Glutamatergic neuron (in vitro differentiated cells): ENCODE measurements around the gene RASGEF1B. TPM values are rescaled to one million over a fixed set of nuclear protein-coding genes. Genes with fewer than 3 reads are reported as not detected.

Experiments
- DNase-seq: peaks from one replicate; pipeline ENCODE4 v3.0.0; 2022
- H3K27ac Mint-ChIP-seq: one replicate; pipeline ENCODE4 v1.8.0; 2020; ENCODE audit warnings: mild to moderate bottlenecking, mixed read lengths, inconsistent platforms; ENCODE audit not compliant: unreplicated experiment
- H3K27me3 Mint-ChIP-seq: one replicate; pipeline ENCODE4 v1.8.0; 2020; ENCODE audit warnings: mild to moderate bottlenecking, moderate library complexity, mixed read lengths, inconsistent platforms; ENCODE audit not compliant: unreplicated experiment
- H3K36me3 Mint-ChIP-seq: one replicate; pipeline ENCODE4 v1.8.0; 2020; ENCODE audit warnings: mild to moderate bottlenecking, mixed read lengths, inconsistent platforms; ENCODE audit not compliant: unreplicated experiment
- H3K4me1 Mint-ChIP-seq: one replicate; pipeline ENCODE4 v1.8.0; 2020; ENCODE audit warnings: mild to moderate bottlenecking, low read depth, mixed read lengths, inconsistent platforms; ENCODE audit not compliant: unreplicated experiment
- H3K4me3 Mint-ChIP-seq: one replicate; pipeline ENCODE4 v1.8.0; 2020; ENCODE audit warnings: mild to moderate bottlenecking, mixed read lengths, inconsistent platforms; ENCODE audit not compliant: unreplicated experiment
- H3K9me3 Mint-ChIP-seq: one replicate; pipeline ENCODE4 v1.8.0; 2020; ENCODE audit warnings: mild to moderate bottlenecking, moderate library complexity, mixed read lengths, inconsistent platforms; ENCODE audit not compliant: unreplicated experiment
- CTCF ChIP-seq: fragments of 200-600 bp; sonication (generic); IDR thresholded peaks from one replicate; pipeline ENCODE4 v1.5.0; 2021; ENCODE audit not compliant: partially characterized antibody, unreplicated experiment
- long read RNA-seq: library from polyadenylated mRNA; unstranded; transcript quantifications from one replicate; pipeline ENCODE4 v2.0.0, GENCODE V29; 2020; ENCODE audit not compliant: unreplicated experiment
- total RNA-seq: library from RNA; stranded (reverse); fragmentation: NEBNext Ultra II Directional; extraction: Animal tissue kit (Norgen Biotek cat#: 25700); gene quantifications from one replicate; pipeline ENCODE4 v1.2.1, GENCODE V29; 2021; ENCODE audit not compliant: unreplicated experiment

The RASGEF1B gene
- 108 TPM for total RNA-seq
- long read RNA-seq, full-length matches to known transcripts, result 6 of 68 reads
- long read RNA-seq, partial matches to known transcripts, result 4 of 68 reads
- long read RNA-seq, other reads (novel, unspliced or antisense), result 58 of 68 reads

DNA sequence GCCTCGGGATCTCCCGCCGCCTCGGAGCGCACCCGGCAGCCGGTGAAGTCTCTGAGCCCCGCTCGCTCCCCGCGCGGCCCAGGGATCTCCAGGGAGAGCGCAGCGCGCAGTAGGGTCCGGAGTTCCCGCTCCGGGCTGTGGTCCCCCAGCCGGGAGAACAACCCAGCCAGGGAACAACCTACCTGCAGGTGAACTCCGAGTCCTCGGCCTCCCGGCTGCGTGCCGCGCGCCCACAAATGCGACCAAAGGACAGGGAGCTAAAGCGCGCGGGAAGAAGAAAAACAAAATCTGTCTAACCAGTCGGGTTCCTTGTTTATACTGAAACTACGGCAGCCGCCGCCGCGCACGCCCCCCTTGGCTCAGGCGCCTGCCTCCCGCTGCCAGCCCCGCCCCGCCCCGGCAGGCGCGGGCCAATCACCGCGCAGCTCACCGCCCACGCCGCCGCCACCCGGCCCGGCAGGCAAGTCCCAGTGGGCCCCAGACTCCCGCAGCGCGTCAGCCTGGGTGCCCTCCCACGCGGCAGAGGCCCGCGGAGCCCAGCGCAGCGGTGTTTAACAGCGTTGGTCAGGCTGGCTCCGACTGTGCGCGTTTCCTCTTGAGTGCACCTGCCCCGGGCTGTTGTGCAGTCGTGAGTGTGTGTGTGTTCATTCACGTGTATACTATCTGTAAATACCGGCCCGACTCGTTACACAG is at the start of gene RASGEF1B:
TSS of gene RASGEF1B (minus strand) at position 320 of the 693 bp plus-strand sequence. CDS start 12,399 bp downstream, outside the sequence.
- Mint-ChIP-seq H3K9me3 (peaks cover 8% of the 10 kb centered on the region), H3K27me3 (peaks cover 10% of the 10 kb centered on the region), H3K4me1 (peaks cover 22% of the 10 kb centered on the region), H3K27ac (peak within 1 kb of the TSS; percentile 94), H3K36me3 (peaks cover 5% of the 10 kb centered on the region), H3K4me3 (peak within 1 kb of the TSS; percentile 97)
- peak; percentile 84 for DNase-seq
- no peak for TF ChIP-seq CTCF

DNA sequence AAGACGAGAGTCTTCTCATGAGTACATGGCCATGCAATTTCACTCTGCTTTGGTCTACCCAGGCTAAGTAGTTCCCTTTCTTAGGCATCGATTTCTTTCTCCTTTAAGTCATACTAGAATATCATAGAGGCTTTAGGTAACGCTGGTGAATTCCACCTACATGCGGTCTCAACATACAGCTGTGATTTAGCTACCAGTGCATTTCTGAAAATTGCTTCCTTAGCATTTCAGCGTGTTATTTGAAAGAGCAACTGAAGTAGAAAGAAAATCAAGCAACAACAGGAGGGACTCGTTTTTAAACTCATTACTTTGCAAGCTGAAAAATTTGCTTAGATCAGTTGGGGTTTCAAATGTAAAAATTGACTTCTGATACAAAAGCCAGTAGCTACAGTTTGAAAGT is 48.1 kb upstream of the RASGEF1B start:
- no peaks in the 10 kb centered on the region for H3K27me3 Mint-ChIP-seq
- H3K36me3 Mint-ChIP-seq, result no peaks in the 10 kb centered on the region
- no peak overlapping the region for H3K4me3 Mint-ChIP-seq
- H3K4me1 Mint-ChIP-seq, result peaks cover 15% of the 10 kb centered on the region
- H3K9me3 Mint-ChIP-seq, result no peaks in the 10 kb centered on the region
- no peak overlapping the region for H3K27ac Mint-ChIP-seq
- no peak for TF ChIP-seq CTCF
- no peak for DNase-seq

DNA sequence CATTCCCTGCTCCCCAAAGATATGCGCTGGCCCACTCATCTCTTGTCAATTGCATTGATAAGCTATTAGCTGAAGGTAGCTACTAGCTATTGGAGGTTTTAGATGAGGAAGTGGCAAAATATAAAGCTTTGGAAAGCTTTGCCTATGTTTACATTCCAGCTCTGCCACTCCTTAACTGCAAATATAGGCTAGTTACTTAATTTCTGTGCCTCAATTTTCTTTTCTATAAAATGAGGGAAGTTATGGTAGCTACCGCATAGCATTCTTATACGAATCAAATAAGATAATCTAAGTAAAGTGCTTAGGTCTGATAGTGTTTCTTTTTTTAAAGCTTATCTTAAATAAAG is 47.7 kb upstream of the RASGEF1B start:
- H3K27ac Mint-ChIP-seq, result no peak overlapping the region
- no peak for DNase-seq

DNA sequence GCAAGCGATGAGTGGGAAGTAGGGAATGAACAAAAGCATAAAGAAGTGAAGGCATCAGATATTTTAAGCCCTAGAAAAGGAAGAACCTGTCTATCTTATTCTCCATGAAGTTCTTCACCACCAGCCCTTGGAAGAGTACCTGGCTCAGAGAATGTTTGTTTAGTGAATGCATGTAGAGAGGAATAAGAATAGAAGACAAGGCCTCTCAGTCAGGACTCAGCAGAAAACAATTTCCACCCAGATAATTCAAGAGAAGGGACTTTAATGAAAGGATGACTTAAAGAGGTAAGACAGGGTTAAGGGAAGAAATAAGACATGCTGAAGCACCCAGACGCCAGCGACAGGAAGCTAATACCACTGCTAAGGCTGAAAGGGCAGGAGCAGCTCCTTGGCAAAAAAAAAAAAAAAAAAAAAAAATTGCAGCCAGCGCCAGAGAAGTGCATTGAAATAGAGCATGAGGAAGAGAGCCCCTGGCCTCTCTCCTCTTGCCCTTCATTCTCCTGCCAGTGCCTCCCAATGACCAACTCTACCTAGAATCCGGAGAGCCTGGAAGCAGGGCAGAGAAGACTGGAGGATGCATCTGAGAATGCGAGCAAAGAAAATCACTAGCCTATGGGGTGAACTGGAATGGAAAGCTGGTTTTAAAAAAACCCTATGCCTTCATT is 47.2 kb upstream of the RASGEF1B start:
- Mint-ChIP-seq H3K9me3 (no peaks in the 10 kb centered on the region), H3K27ac (no peak overlapping the region), H3K27me3 (no peaks in the 10 kb centered on the region), H3K36me3 (no peaks in the 10 kb centered on the region), H3K4me1 (peaks cover 17% of the 10 kb centered on the region), H3K4me3 (no peak overlapping the region)
- DNase-seq, result no peak
- no peak for TF ChIP-seq CTCF

More for the DNA sequence above, 47.7 kb upstream of the RASGEF1B start:
- Mint-ChIP-seq H3K4me3 (no peak overlapping the region), H3K27me3 (no peaks in the 10 kb centered on the region), H3K9me3 (no peaks in the 10 kb centered on the region), H3K4me1 (peaks cover 13% of the 10 kb centered on the region), H3K36me3 (no peaks in the 10 kb centered on the region)
- no peak for TF ChIP-seq CTCF

DNA sequence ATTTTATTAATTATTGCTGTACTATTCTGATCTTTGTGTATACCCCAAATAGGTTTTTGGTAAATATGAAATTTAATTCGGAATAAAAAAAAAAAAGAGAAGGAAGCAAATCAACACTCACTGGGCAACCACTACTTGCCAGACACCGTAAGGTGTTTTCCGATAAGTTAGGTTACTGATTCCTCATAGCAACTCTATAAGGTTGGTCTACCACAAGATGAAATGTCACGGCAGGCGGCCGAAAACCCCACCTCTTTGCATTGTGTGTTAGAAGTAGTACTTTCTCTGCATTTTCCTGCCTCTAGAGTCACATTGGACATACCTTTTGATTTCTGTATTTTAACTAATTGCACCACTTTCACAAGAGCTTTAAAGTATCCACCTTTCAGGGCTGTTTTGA is 44.5 kb upstream of the RASGEF1B start:
- no peak overlapping the region for H3K27ac Mint-ChIP-seq
- peaks cover 29% of the 10 kb centered on the region for H3K4me1 Mint-ChIP-seq
- no peaks in the 10 kb centered on the region for H3K36me3 Mint-ChIP-seq
- no peaks in the 10 kb centered on the region for H3K27me3 Mint-ChIP-seq
- H3K9me3 Mint-ChIP-seq, result no peaks in the 10 kb centered on the region
- no peak overlapping the region for H3K4me3 Mint-ChIP-seq
- no peak for TF ChIP-seq CTCF
- no peak for DNase-seq
